Natural killer cell (primary cell): ENCODE results near the gene TMEM255B. TPM values are rescaled to one million over a fixed set of nuclear protein-coding genes. Genes with fewer than 3 reads are reported as not detected.

Experiments
- ATAC-seq, 3 donors: fragments of 150-1000 bp in 2 of 3; fragments of 200-7000 bp in 1 of 3; cut with Tn5 transposase; 1 replicate in 1 of 3; 2 replicates in 2 of 3; pipeline ENCODE4 v1.10.0; 2021; ENCODE audit warnings: mild to moderate bottlenecking in 2 of 3, moderate library complexity in 2 of 3
- DNase-seq, 2 donors: peaks; one replicate each; pipeline versions ENCODE4 v3.0.0 to v3.0.0-alpha.2; 2013 to 2021; ENCODE audit warnings: mixed read lengths in 1 of 2
- H3K27ac ChIP-seq: one replicate; pipeline ENCODE4 v1.5.1; 2013; ENCODE audit warnings: mild to moderate bottlenecking, low read length
- H3K27me3 ChIP-seq: one replicate; pipeline ENCODE4 v1.6.1; 2013; ENCODE audit warnings: low read length; ENCODE audit not compliant: control insufficient read depth, insufficient read depth
- H3K36me3 ChIP-seq: one replicate; pipeline ENCODE4 v1.6.1; 2013; ENCODE audit warnings: low read length; ENCODE audit not compliant: control insufficient read depth, insufficient read depth
- H3K4me1 ChIP-seq: one replicate; pipeline ENCODE4 v1.6.1; 2013; ENCODE audit warnings: low read length; ENCODE audit not compliant: control insufficient read depth, insufficient read depth
- H3K4me3 ChIP-seq: one replicate; pipeline ENCODE4 v1.5.1; 2013; ENCODE audit warnings: low read length
- H3K9me3 ChIP-seq: one replicate; pipeline ENCODE4 v1.6.1; 2013; ENCODE audit warnings: low read length; ENCODE audit not compliant: control insufficient read depth, insufficient read depth
- H3K27ac Mint-ChIP-seq, 2 donors: one replicate each; pipeline ENCODE4 v1.8.0; 2022; ENCODE audit warnings: mild to moderate bottlenecking in 2 of 2, mixed read lengths in 2 of 2, moderate library complexity in 1 of 2
- H3K27me3 Mint-ChIP-seq, 2 donors: one replicate each; pipeline ENCODE4 v1.8.0; 2022; ENCODE audit warnings: low read depth in 2 of 2, mixed read lengths in 2 of 2
- H3K36me3 Mint-ChIP-seq: one replicate; pipeline ENCODE4 v1.8.0; 2022; ENCODE audit warnings: mixed read lengths
- H3K4me1 Mint-ChIP-seq, 2 donors: one replicate each; pipeline ENCODE4 v1.8.0; 2022; ENCODE audit warnings: mixed read lengths in 2 of 2
- H3K4me3 Mint-ChIP-seq: one replicate; pipeline ENCODE4 v1.8.0; 2022; ENCODE audit warnings: mild to moderate bottlenecking, moderate library complexity, mixed read lengths
- H3K9me3 Mint-ChIP-seq, 2 donors: one replicate each; pipeline ENCODE4 v1.8.0; 2022; ENCODE audit warnings: mixed read lengths in 2 of 2
- CTCF ChIP-seq: fragments of 200-600 bp; IDR thresholded peaks from one replicate; pipeline ENCODE4 v1.8.0; 2022; ENCODE audit warnings: antibody characterized with exemption
- WGBS: methylation state at CpG from one replicate; pipeline ENCODE4 v1.1.7; 2013; ENCODE audit warnings: missing lambda C conversion rate; ENCODE audit not compliant: insufficient coverage; 5-methylcytosine and 5-hydroxymethylcytosine counted together
- intact Hi-C: fragments of 100-400 bp; cut with micrococcal nuclease; formaldehyde crosslinking; loops from one replicate; pipeline ENCODE4 v1.14.2; 2022
- total RNA-seq, 4 donors: library from RNA; stranded (reverse); fragments of 120-200 nt in 1 of 4; gene quantifications; one replicate each; pipeline versions ENCODE4 v1.2.3 to v1.2.4, GENCODE V29; 2013 to 2022

The TMEM255B gene
- total RNA-seq, result 1 to 10 TPM in 2 of 3 donors, under 1 TPM in 1; 0.38 to 3.0 (median 1.0) TPM
- total RNA-seq (2013), result 0.52 TPM

- peaks cover 28% of the 10 kb centered on the region for H3K27me3 ChIP-seq
- no peaks in the 10 kb centered on the region for H3K9me3 ChIP-seq
- H3K27ac ChIP-seq, result peak within 1 kb of the TSS; percentile 70
- under 1% methylated on average over 80 of the region's 80 CpGs for WGBS
- H3K9me3 Mint-ChIP-seq, result no peaks in the 10 kb centered on the region
- ATAC-seq (peak; percentile 90 to 95 (median 93)), DNase-seq (peak; percentile 53 to 79)
- intact Hi-C loops, result no loop called here
- H3K4me3 ChIP-seq, result peak within 1 kb of the TSS; percentile 54
- H3K27ac Mint-ChIP-seq, result peak within 1 kb of the TSS in 1 of 2 donors; percentile 7
- H3K4me3 Mint-ChIP-seq, result peak within 1 kb of the TSS; percentile 87
- H3K4me1 ChIP-seq, result peaks cover 19% of the 10 kb centered on the region
- H3K4me1 Mint-ChIP-seq, result peaks cover 13 to 20% of the 10 kb centered on the region in 2 donors
- no peaks in the 10 kb centered on the region for H3K36me3 Mint-ChIP-seq
- H3K36me3 ChIP-seq, result no peaks in the 10 kb centered on the region
- H3K27me3 Mint-ChIP-seq, result peaks cover 58 to 60% of the 10 kb centered on the region in 2 donors
- TF ChIP-seq CTCF, result peak; percentile 24
Observed at GRCh38 chr13:113758651-113759524, at the start of gene TMEM255B. Gene TMEM255B (plus strand): TSS chr13:113759226. CDS start chr13:113759270, 44 bp downstream.

- Histone ChIP-seq H3K4me3 (no peak overlapping the region), H3K27ac (no peak overlapping the region), H3K4me1 (peaks cover 20% of the 10 kb centered on the region), H3K9me3 (peaks cover 9% of the 10 kb centered on the region), H3K36me3 (no peaks in the 10 kb centered on the region), H3K27me3 (no peaks in the 10 kb centered on the region)
- ATAC-seq (no peak), DNase-seq (no peak)
- Mint-ChIP-seq H3K9me3 (no peaks in the 10 kb centered on the region), H3K36me3 (no peaks in the 10 kb centered on the region), H3K4me1 (peaks cover 0 to 11% of the 10 kb centered on the region in 2 donors), H3K27ac (peak overlapping the region; percentile 30 to 84), H3K4me3 (peak overlapping the region; percentile 28), H3K27me3 (no peaks in the 10 kb centered on the region)
- no peak for TF ChIP-seq CTCF
- whole genome bisulfite sequencing, result 88% methylated on average over 11 of the region's 11 CpGs
- intact Hi-C loops, result no loop called here
Observed at GRCh38 chr13:113722921-113723320, 36.1 kb upstream of the TMEM255B start.

- intact Hi-C loops, result no loop called here
- ATAC-seq (no peak), DNase-seq (peak in 1 of 2 donors; percentile 17)
- H3K36me3 ChIP-seq, result no peaks in the 10 kb centered on the region
- H3K27ac ChIP-seq, result no peak overlapping the region
- H3K4me1 ChIP-seq, result peaks cover 20% of the 10 kb centered on the region
- no peak overlapping the region for H3K4me3 ChIP-seq
- 87% methylated on average over 13 of the region's 13 CpGs for WGBS
- Mint-ChIP-seq H3K4me1 (peaks cover 0 to 11% of the 10 kb centered on the region in 2 donors), H3K9me3 (no peaks in the 10 kb centered on the region), H3K27me3 (peaks cover 0 to 2% of the 10 kb centered on the region in 2 donors), H3K27ac (peak overlapping the region; percentile 30 to 84), H3K4me3 (peak overlapping the region; percentile 28), H3K36me3 (no peaks in the 10 kb centered on the region)
- H3K9me3 ChIP-seq, result peaks cover 9% of the 10 kb centered on the region
- H3K27me3 ChIP-seq, result no peaks in the 10 kb centered on the region
- no peak for TF ChIP-seq CTCF
Observed at GRCh38 chr13:113723410-113724015, 35.5 kb upstream of the TMEM255B start.
